ENCODE data around the gene ACO1.

Gene ACO1

DNA sequence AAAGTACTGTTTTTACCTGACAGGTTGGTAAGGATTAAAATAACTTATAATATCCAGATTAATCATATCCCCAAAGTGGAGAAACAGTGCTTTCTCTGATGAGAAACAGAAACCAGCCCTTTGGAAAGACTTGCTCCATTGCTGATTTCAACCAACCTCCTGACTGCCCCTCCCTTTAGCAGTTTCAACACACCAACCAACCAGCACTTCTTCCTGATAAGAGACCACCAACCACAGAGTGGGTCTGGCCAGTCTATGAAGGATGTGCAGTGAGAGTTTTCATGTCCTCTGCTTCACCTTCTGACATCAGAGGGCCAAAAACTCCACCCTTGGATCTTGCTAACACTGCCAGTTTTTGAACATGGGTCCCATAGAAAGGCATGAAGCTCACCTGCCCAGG lies 113.5 kb downstream of the ACO1 start:
- H3K27ac ChIP-seq, result no peak overlapping the region
- TF ChIP-seq ZFX (IDR thresholded peaks at IDR 0.05), result no peak
- TF ChIP-seq, protein P1, sequence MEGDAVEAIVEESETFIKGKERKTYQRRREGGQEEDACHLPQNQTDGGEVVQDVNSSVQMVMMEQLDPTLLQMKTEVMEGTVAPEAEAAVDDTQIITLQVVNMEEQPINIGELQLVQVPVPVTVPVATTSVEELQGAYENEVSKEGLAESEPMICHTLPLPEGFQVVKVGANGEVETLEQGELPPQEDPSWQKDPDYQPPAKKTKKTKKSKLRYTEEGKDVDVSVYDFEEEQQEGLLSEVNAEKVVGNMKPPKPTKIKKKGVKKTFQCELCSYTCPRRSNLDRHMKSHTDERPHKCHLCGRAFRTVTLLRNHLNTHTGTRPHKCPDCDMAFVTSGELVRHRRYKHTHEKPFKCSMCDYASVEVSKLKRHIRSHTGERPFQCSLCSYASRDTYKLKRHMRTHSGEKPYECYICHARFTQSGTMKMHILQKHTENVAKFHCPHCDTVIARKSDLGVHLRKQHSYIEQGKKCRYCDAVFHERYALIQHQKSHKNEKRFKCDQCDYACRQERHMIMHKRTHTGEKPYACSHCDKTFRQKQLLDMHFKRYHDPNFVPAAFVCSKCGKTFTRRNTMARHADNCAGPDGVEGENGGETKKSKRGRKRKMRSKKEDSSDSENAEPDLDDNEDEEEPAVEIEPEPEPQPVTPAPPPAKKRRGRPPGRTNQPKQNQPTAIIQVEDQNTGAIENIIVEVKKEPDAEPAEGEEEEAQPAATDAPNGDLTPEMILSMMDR (conservative IDR thresholded peaks at IDR 0.05), result no peak

DNA sequence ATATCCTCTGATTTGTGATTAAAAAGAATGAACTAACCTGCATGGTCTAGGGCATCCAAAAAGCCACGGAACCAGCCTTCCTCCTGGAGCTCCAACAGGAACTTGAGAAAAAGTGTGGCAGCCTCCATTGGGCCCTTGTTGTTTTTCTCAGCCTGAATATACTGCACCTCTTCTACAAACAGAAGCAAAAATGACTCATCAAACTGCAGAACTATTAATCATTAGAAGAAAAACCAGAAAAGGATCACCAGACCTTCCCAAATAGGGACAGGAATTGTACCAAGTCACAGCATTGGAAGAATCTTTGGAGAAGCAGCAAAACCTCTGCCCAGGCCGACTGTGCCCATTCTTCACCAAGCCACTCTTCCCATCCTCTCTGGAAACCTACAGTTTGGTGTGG lies 116.3 kb downstream of the ACO1 start:
- TF ChIP-seq, protein P1 (conservative IDR thresholded peaks at IDR 0.05), result no peak
- no peak for TF ChIP-seq ZFX (IDR thresholded peaks at IDR 0.05)
- H3K27ac ChIP-seq, result no peak overlapping the region

DNA sequence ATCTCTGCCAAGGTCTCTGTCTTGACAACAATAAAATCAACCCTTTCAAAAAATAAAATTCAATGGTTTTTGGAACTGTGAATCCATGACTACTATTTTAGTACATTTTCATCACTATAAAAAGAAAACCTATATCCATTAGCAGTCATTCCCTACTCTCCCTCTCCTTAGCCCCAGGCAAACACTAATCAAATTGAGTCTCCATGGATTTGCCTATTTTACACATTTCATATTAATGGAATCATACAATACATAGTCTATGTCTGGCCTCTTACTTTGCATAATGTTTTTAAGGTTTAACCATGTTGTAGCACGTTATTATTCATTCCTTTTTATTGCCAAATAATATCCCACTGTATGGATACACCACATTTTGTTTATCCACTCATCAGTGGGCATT lies 117.4 kb downstream of the ACO1 start:
- TF ChIP-seq ZFX (IDR thresholded peaks at IDR 0.05), result no peak
- TF ChIP-seq, protein P1 (conservative IDR thresholded peaks at IDR 0.05), result no peak
- H3K27ac ChIP-seq, result no peak overlapping the region

DNA sequence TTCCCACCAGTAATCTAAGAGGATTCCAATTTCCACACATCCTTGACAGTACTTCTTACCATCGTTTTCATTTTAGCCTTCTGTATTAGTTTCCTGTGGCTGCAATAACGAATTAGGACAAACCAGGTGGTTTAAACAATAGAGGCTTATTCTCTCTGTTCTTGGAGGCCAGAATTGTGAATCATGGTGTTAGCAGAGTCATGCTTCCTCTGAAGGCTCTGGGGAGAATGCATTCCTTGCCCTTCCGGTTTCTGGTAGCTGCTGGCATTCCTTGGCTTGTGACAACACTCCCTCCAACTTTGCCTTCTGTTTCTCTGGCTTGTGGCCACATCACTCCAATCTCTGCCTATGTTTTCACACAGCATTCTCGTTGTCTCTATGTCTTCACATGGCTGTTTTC lies 118.0 kb downstream of the ACO1 start:
- no peak overlapping the region for H3K27ac ChIP-seq
- TF ChIP-seq, protein P1 (conservative IDR thresholded peaks at IDR 0.05), result no peak
- no peak for TF ChIP-seq ZFX (IDR thresholded peaks at IDR 0.05)

DNA sequence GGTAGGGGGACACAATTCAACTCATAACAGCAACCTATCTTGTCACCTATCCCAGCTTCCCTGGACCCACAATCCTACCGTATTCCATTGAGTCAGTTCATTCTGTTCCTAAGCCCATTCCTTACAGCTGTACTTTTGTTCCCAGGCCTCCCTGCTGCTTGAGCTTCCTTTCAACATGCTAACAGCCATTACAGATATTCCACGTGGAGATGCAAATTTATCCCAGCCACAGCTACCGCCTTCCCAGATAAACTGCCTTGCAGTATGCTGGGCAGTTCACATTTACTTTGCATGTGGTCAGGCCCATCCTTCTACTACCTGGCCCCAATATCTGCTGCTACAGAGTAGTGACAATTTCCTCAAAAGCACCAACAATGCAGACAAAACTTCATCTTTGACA lies 118.6 kb downstream of the ACO1 start:
- H3K27ac ChIP-seq, result no peak overlapping the region
- no peak for TF ChIP-seq ZFX (IDR thresholded peaks at IDR 0.05)
- TF ChIP-seq, protein P1 (conservative IDR thresholded peaks at IDR 0.05), result no peak

Measured in C4-2B (cell line).